K562 (cell line): ENCODE results near the gene GABPB2. TPM values are rescaled to one million over a fixed set of nuclear protein-coding genes. Genes with fewer than 3 reads are reported as not detected.

Source experiments
- BRCA1 ChIP-seq, 2 experiments: fragments of 450-650 bp in 1 of 2; sonication (generic) in 1 of 2; formaldehyde crosslinking in 1 of 2; IDR thresholded peaks; 2 replicates each; pipeline versions ENCODE4 v1.5.0 to v1.6.1; 2017 to 2020; ENCODE audit warnings: mild to moderate bottlenecking in 1 of 2, missing genetic modification reagents in 1 of 2
- CBX8 ChIP-seq: fragments of 200-600 bp; sonication (generic); IDR thresholded peaks from 2 replicates; pipeline ENCODE4 v1.6.1; 2012; ENCODE audit warnings: borderline replicate concordance, mixed run types, low read depth, mild to moderate bottlenecking, moderate library complexity, mixed read lengths, low read length, control low read depth, inconsistent platforms; ENCODE audit not compliant: poor library complexity, severe bottlenecking; ENCODE audit errors: extremely low read depth
- PBX2 ChIP-seq, 2 experiments: IDR thresholded peaks in 1 of 2; conservative IDR thresholded peaks in 1 of 2; 2 replicates each; pipeline ENCODE4 v1.6.1; 2016; ENCODE audit warnings: low read depth in 2 of 2, mild to moderate bottlenecking in 1 of 2, missing compliant biosample characterization in 1 of 2, missing genetic modification characterization in 1 of 2, moderate library complexity in 1 of 2
- POLR2AphosphoS2 ChIP-seq: IDR thresholded peaks from 2 replicates; pipeline ENCODE4 v1.6.1; 2012; ENCODE audit warnings: low read length, improper control_type of control experiment
- SMARCE1 ChIP-seq: fragments of 450-650 bp; IDR thresholded peaks from 2 replicates; pipeline ENCODE4 v1.7.1; 2016; ENCODE audit warnings: mild to moderate bottlenecking
- TEAD4 ChIP-seq, 2 experiments: sonication (generic) in 1 of 2; formaldehyde crosslinking in 1 of 2; IDR thresholded peaks; 2 replicates each; pipeline versions ENCODE4 v1.6.1 to v1.8.0; 2012 to 2022; ENCODE audit warnings: borderline replicate concordance in 1 of 2, inconsistent platforms in 1 of 2, low read length in 1 of 2, mild to moderate bottlenecking in 1 of 2, missing genetic modification reagents in 1 of 2
- ZBTB33 ChIP-seq: sonication (generic); formaldehyde crosslinking; IDR thresholded peaks from 2 replicates; pipeline ENCODE4 v1.8.1; 2023; ENCODE audit warnings: mild to moderate bottlenecking, missing genetic modification reagents
- ZKSCAN3 ChIP-seq: fragments of 250-450 bp; sonication (Bioruptor Pico); IDR thresholded peaks from 2 replicates; pipeline ENCODE4 v1.4.0; 2020
- ZNF561 ChIP-seq: fragments of 450-650 bp; formaldehyde crosslinking; conservative IDR thresholded peaks from 2 replicates; pipeline ENCODE4 v1.4.0; 2020; ENCODE audit warnings: mild to moderate bottlenecking, moderate library complexity
- ZNF584 ChIP-seq: fragments of 200-800 bp; sonication (Bioruptor generic); IDR thresholded peaks from 2 replicates; pipeline ENCODE4 v1.6.1; 2016; ENCODE audit warnings: low read depth, mild to moderate bottlenecking, missing genetic modification characterization, missing compliant biosample characterization
- ZNF592 ChIP-seq: fragments of 450-650 bp; IDR thresholded peaks from 2 replicates; pipeline ENCODE4 v1.6.1; 2017; ENCODE audit warnings: antibody characterized with exemption, mild to moderate bottlenecking
- ZNF707 ChIP-seq: fragments of 250-450 bp; sonication (Bioruptor Pico); conservative IDR thresholded peaks from 2 replicates; pipeline ENCODE4 v1.8.0; 2022; ENCODE audit warnings: inconsistent platforms, mild to moderate bottlenecking, moderate library complexity
- polyA plus RNA-seq, 8 experiments: library from polyadenylated mRNA; depleted of rRNA in 4 of 8; stranded (reverse) in 5 of 8; unstranded in 3 of 8; fragments of >200 nt; fragmentation: Nextera tagmentation in 2 of 8; fragmentation: Illumina TruSeq in 1 of 8; extraction: Ambion mirVana in 2 of 8; extraction: Trizol in 1 of 8; gene quantifications; 2 replicates each; pipeline versions ENCODE4 v1.2.1 to v1.2.3, GENCODE V29; 2011 to 2014; ENCODE audit warnings: inconsistent platforms in 1 of 8, missing spikeins in 1 of 8
- total RNA-seq, 7 experiments: library from RNA; depleted of rRNA in 6 of 7; stranded (reverse); fragments of >200 nt in 6 of 7; fragmentation: Illumina TruSeq in 2 of 7; extraction: Trizol in 2 of 7; gene quantifications; 2 replicates each; pipeline versions ENCODE4 v1.2.1 to v1.2.3, GENCODE V29; 2011 to 2021; ENCODE audit warnings: low replicate concordance in 1 of 7

GABPB2 gene
- total and polyA plus RNA-seq, 9 of the 15 experiments (the other 6 are each of a cell fraction or from before 2014, with no cell fraction given), result 2.2 to 13.3 (median 6.1) TPM

GRCh38 chr1:151070474-151071276 lies at the start of gene GABPB2 (continued):
- TF ChIP-seq ZNF561 (CRISPR knock-in tag) (no peak), CBX8 (no peak), SMARCE1 (0 out of 2 replicates have a peak, but pooled peaks have one; percentile 40), ZNF592 (peak; percentile 89), BRCA1 (IDR thresholded peaks at IDR 0.05) (no peak), BRCA1 (CRISPR knock-in tag; IDR thresholded peaks at IDR 0.05) (no peak), PBX2 (CRISPR knock-in tag; IDR thresholded peaks at IDR 0.05; ENCODE audit: low read depth) (no peak), PBX2 (tag; conservative IDR thresholded peaks at IDR 0.05; ENCODE audit: low read depth) (no peak), ZBTB33 (CRISPR knock-in tag) (peak; percentile 32; the same call in 1 of the 2 replicates), ZNF707 (CRISPR knock-in tag) (no peak), POLR2AphosphoS2 (peak; percentile 67), TEAD4 (IDR thresholded peaks at IDR 0.05; ENCODE audit: low read length) (peak; percentile 74), TEAD4 (CRISPR knock-in tag; IDR thresholded peaks at IDR 0.05; ENCODE audit: borderline replicate concordance) (no peak), ZNF584 (CRISPR knock-in tag) (no peak), ZKSCAN3 (CRISPR knock-in tag) (no peak)
